ENCODE data around the gene TMEM50B.

TMEM50B gene

DNA sequence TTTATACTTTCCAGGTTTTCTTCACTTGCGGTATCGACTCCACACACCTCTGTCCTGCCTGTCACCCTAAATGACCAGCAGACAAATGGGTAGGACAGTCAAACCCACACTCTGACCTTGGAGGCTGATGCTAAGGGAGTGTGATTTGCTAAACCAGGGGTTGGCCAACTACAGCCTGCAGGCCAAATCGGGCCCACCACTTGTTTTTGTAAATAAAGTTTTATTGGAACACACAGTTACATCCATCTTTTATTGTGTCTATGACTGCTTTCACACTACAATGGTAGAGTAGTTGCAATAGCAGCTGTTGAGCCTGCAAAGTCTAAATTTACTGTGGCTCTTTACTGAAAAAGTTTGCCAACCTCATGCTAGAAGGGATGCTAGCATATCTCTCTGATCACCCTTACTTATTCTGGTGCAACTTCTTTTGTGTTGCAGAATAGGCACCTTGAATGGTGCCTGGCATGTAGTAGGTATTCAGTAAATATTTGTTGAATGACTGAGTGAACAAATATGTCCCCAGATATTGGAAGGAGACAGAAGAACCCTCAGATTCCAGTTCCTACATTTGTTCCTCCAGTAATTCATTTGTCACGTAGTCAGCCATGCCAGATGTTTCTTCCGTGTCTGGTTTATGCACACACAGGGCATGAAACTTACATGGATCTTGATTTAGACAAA is 57.9 kb downstream of the TMEM50B start:
- no peaks in the 10 kb centered on the region for H3K9me3 ChIP-seq (ENCODE audit: insufficient read depth, low read length, severe bottlenecking)
- H3K4me2 ChIP-seq (ENCODE audit: insufficient read depth, low read length), result no peak overlapping the region
- TF ChIP-seq, protein P1, sequence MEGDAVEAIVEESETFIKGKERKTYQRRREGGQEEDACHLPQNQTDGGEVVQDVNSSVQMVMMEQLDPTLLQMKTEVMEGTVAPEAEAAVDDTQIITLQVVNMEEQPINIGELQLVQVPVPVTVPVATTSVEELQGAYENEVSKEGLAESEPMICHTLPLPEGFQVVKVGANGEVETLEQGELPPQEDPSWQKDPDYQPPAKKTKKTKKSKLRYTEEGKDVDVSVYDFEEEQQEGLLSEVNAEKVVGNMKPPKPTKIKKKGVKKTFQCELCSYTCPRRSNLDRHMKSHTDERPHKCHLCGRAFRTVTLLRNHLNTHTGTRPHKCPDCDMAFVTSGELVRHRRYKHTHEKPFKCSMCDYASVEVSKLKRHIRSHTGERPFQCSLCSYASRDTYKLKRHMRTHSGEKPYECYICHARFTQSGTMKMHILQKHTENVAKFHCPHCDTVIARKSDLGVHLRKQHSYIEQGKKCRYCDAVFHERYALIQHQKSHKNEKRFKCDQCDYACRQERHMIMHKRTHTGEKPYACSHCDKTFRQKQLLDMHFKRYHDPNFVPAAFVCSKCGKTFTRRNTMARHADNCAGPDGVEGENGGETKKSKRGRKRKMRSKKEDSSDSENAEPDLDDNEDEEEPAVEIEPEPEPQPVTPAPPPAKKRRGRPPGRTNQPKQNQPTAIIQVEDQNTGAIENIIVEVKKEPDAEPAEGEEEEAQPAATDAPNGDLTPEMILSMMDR (IDR thresholded peaks at IDR 0.05; ENCODE audit: borderline replicate concordance, extremely low read depth, low read length, poor library complexity, severe bottlenecking), result no peak
- TF ChIP-seq EZH2 (IDR thresholded peaks at IDR 0.05; ENCODE audit: borderline replicate concordance, low read depth, low read length, severe bottlenecking), result no peak
- peaks cover 16% of the 10 kb centered on the region for H4K20me1 ChIP-seq (ENCODE audit: insufficient read depth, low read length)
- no peak overlapping the region for H3K9ac ChIP-seq (ENCODE audit: low read depth, low read length)
- no peaks in the 10 kb centered on the region for H3K27me3 ChIP-seq (ENCODE audit: insufficient read depth, low read length, poor library complexity)
- H3K4me1 ChIP-seq (ENCODE audit: insufficient read depth, low read length), result no peaks in the 10 kb centered on the region
- no peak overlapping the region for H2AFZ ChIP-seq (ENCODE audit: low read depth, low read length)
- no peak for ATAC-seq (ENCODE audit: insufficient read depth, low read depth)
- peaks cover 78% of the 10 kb centered on the region for H3K36me3 ChIP-seq (ENCODE audit: insufficient read depth, low read length)
- DNase-seq, result no peak
- no peak overlapping the region for H3K4me3 ChIP-seq (ENCODE audit: low read depth in 1 of 2, low read length in 2 of 2)
- H3K27ac ChIP-seq (ENCODE audit: low read length), result no peak overlapping the region
- H3K79me2 ChIP-seq (ENCODE audit: insufficient read depth, low read length), result peaks cover 18% of the 10 kb centered on the region

DNA sequence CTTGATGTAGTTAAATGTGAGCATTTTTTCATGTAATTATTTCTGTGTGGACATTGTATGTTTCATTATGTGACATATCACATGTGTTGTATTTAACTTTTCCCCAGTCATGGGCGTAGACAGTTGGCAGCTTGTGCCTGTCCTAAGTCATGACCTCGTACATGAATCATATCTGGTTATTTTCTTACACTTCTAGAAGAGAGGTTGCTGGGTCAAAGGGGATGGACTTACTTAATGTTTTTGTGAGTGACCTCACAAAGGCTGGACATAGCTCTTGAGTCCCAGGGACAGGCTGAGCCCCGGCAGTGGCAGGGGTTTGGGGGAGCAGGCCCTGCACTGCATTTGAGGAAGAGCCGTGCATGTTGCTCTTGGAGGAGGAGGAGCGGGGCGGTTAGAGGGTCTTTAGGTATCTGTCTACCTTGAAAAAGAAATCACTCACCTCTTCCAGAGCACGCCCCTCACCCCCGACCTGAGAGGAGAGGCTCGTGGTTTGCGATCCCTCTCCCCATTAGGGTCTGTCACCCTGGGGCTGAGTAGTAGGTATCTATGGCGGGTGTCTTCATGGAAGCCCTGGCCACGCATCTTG is 60.1 kb downstream of the TMEM50B start:
- H3K4me3 ChIP-seq (ENCODE audit: low read depth in 1 of 2, low read length in 2 of 2), result no peak overlapping the region
- H3K79me2 ChIP-seq (ENCODE audit: insufficient read depth, low read length), result peaks cover 34% of the 10 kb centered on the region
- H4K20me1 ChIP-seq (ENCODE audit: insufficient read depth, low read length), result peaks cover 13% of the 10 kb centered on the region; the same call in 1 of the 2 replicates
- H3K4me1 ChIP-seq (ENCODE audit: insufficient read depth, low read length), result no peaks in the 10 kb centered on the region
- H3K4me2 ChIP-seq (ENCODE audit: insufficient read depth, low read length), result no peak overlapping the region
- no peak overlapping the region for H3K27ac ChIP-seq (ENCODE audit: low read length)
- H3K36me3 ChIP-seq (ENCODE audit: insufficient read depth, low read length), result peaks cover 80% of the 10 kb centered on the region
- TF ChIP-seq EZH2 (IDR thresholded peaks at IDR 0.05; ENCODE audit: borderline replicate concordance, low read depth, low read length, severe bottlenecking), result no peak
- TF ChIP-seq, protein P1 (IDR thresholded peaks at IDR 0.05; ENCODE audit: borderline replicate concordance, extremely low read depth, low read length, poor library complexity, severe bottlenecking), result no peak
- no peak overlapping the region for H2AFZ ChIP-seq (ENCODE audit: low read depth, low read length)
- ATAC-seq (ENCODE audit: insufficient read depth, low read depth) (no peak), DNase-seq (no peak)
- H3K27me3 ChIP-seq (ENCODE audit: insufficient read depth, low read length, poor library complexity), result no peaks in the 10 kb centered on the region
- H3K9ac ChIP-seq (ENCODE audit: low read depth, low read length), result no peak overlapping the region
- H3K9me3 ChIP-seq (ENCODE audit: insufficient read depth, low read length, severe bottlenecking), result no peaks in the 10 kb centered on the region

- no peak overlapping the region for H3K4me3 ChIP-seq (ENCODE audit: low read depth in 1 of 2, low read length in 2 of 2)
- H3K27me3 ChIP-seq (ENCODE audit: insufficient read depth, low read length, poor library complexity), result no peaks in the 10 kb centered on the region
- no peak for TF ChIP-seq EZH2 (IDR thresholded peaks at IDR 0.05; ENCODE audit: borderline replicate concordance, low read depth, low read length, severe bottlenecking)
- TF ChIP-seq, protein P1 (IDR thresholded peaks at IDR 0.05; ENCODE audit: borderline replicate concordance, extremely low read depth, low read length, poor library complexity, severe bottlenecking), result no peak
- peaks cover 77% of the 10 kb centered on the region for H3K36me3 ChIP-seq (ENCODE audit: insufficient read depth, low read length)
- peaks cover 43% of the 10 kb centered on the region for H3K79me2 ChIP-seq (ENCODE audit: insufficient read depth, low read length)
- H3K9me3 ChIP-seq (ENCODE audit: insufficient read depth, low read length, severe bottlenecking), result no peaks in the 10 kb centered on the region
- H4K20me1 ChIP-seq (ENCODE audit: insufficient read depth, low read length), result peaks cover 22% of the 10 kb centered on the region
- H2AFZ ChIP-seq (ENCODE audit: low read depth, low read length), result no peak overlapping the region
- H3K27ac ChIP-seq (ENCODE audit: low read length), result no peak overlapping the region
- H3K4me2 ChIP-seq (ENCODE audit: insufficient read depth, low read length), result no peak overlapping the region
- ATAC-seq (ENCODE audit: insufficient read depth, low read depth), result no peak
- DNase-seq, result no peak
- H3K9ac ChIP-seq (ENCODE audit: low read depth, low read length), result no peak overlapping the region
- H3K4me1 ChIP-seq (ENCODE audit: insufficient read depth, low read length), result no peaks in the 10 kb centered on the region
Observed at GRCh38 chr21:33418691-33419090, 61.1 kb downstream of the TMEM50B start.
